SK-N-SH treated with all-trans-retinoic acid at 6 μM for 48 hours (cell line): ENCODE data around the gene TOM1L2.

Source experiments
- ATAC-seq: fragments of 200-7000 bp; cut with Tn5 transposase; 3 replicates; pipeline ENCODE4 v1.9.1; 2020; ENCODE audit warnings: mild to moderate bottlenecking, moderate library complexity
- ARNTL ChIP-seq: fragments of 450-650 bp; formaldehyde crosslinking; IDR thresholded peaks from 2 replicates; pipeline ENCODE4 v1.5.0; 2020; ENCODE audit warnings: low read depth, mild to moderate bottlenecking, moderate library complexity, borderline replicate concordance
- CREB5 ChIP-seq: fragments of 250-450 bp; sonication (Bioruptor Pico); IDR thresholded peaks from 2 replicates; pipeline ENCODE4 v1.5.1; 2020; ENCODE audit warnings: low read depth, mild to moderate bottlenecking, moderate library complexity
- CSDC2 ChIP-seq: fragments of 250-450 bp; sonication (Bioruptor Pico); IDR thresholded peaks from 2 replicates; pipeline ENCODE4 v1.5.0; 2020; ENCODE audit warnings: mild to moderate bottlenecking, moderate library complexity
- CSRNP3 ChIP-seq: fragments of 250-450 bp; sonication (Bioruptor Pico); IDR thresholded peaks from 2 replicates; pipeline ENCODE4 v1.5.1; 2021; ENCODE audit warnings: mild to moderate bottlenecking, moderate library complexity
- ESRRG ChIP-seq: fragments of 250-450 bp; sonication (Bioruptor Pico); IDR thresholded peaks from 2 replicates; pipeline ENCODE4 v1.6.1; 2021; ENCODE audit warnings: mild to moderate bottlenecking
- GLIS3 ChIP-seq: fragments of 250-450 bp; sonication (Bioruptor Pico); IDR thresholded peaks from 2 replicates; pipeline ENCODE4 v1.5.0; 2020; ENCODE audit warnings: mild to moderate bottlenecking, moderate library complexity
- ISL1 ChIP-seq: fragments of 250-450 bp; sonication (Bioruptor Pico); IDR thresholded peaks from 2 replicates; pipeline ENCODE4 v2.1.2; 2022; ENCODE audit warnings: mild to moderate bottlenecking, moderate library complexity
- OSR1 ChIP-seq: fragments of 250-450 bp; sonication (Bioruptor Pico); IDR thresholded peaks from 2 replicates; pipeline ENCODE4 v1.8.0; 2022; ENCODE audit warnings: moderate library complexity, mild to moderate bottlenecking, inconsistent platforms
- PATZ1 ChIP-seq: fragments of 250-450 bp; sonication (Bioruptor Pico); IDR thresholded peaks from 2 replicates; pipeline ENCODE4 v1.8.0; 2020; ENCODE audit warnings: mild to moderate bottlenecking, moderate library complexity, borderline replicate concordance
- POU6F1 ChIP-seq: fragments of 250-450 bp; sonication (Bioruptor Pico); IDR thresholded peaks from 2 replicates; pipeline ENCODE4 v1.8.0; 2021; ENCODE audit warnings: low read depth, mild to moderate bottlenecking, moderate library complexity, borderline replicate concordance
- PPARA ChIP-seq: fragments of 250-450 bp; sonication (Bioruptor Pico); IDR thresholded peaks from 2 replicates; pipeline ENCODE4 v1.5.0; 2020; ENCODE audit warnings: mild to moderate bottlenecking, borderline replicate concordance
- RARB ChIP-seq: fragments of 250-450 bp; sonication (Bioruptor Pico); IDR thresholded peaks from 2 replicates; pipeline ENCODE4 v1.8.0; 2021; ENCODE audit warnings: mild to moderate bottlenecking, moderate library complexity
- TCF4 ChIP-seq: fragments of 250-450 bp; sonication (Bioruptor Pico); IDR thresholded peaks from 2 replicates; pipeline ENCODE4 v1.8.0; 2021; ENCODE audit warnings: mild to moderate bottlenecking, moderate library complexity, borderline replicate concordance
- TOX ChIP-seq: fragments of 250-450 bp; sonication (Bioruptor Pico); IDR thresholded peaks from 2 replicates; pipeline ENCODE4 v1.8.0; 2021; ENCODE audit warnings: mild to moderate bottlenecking, moderate library complexity, borderline replicate concordance
- TSHZ2 ChIP-seq: fragments of 250-450 bp; sonication (Bioruptor Pico); IDR thresholded peaks from 2 replicates; pipeline ENCODE4 v1.5.0; 2020; ENCODE audit warnings: mild to moderate bottlenecking, moderate library complexity
- ZC3H10 ChIP-seq: fragments of 250-450 bp; sonication (Bioruptor Pico); IDR thresholded peaks from 2 replicates; pipeline ENCODE4 v1.5.1; 2021; ENCODE audit warnings: mild to moderate bottlenecking, moderate library complexity
- ZFP30 ChIP-seq: fragments of 450-650 bp; formaldehyde crosslinking; IDR thresholded peaks from 2 replicates; pipeline ENCODE4 v1.5.0; 2022; ENCODE audit warnings: mild to moderate bottlenecking, moderate library complexity
- ZNF565 ChIP-seq: fragments of 450-650 bp; formaldehyde crosslinking; conservative IDR thresholded peaks from 2 replicates; pipeline ENCODE4 v1.5.0; 2020; ENCODE audit warnings: low read depth, mild to moderate bottlenecking, moderate library complexity
- ZNF70 ChIP-seq: fragments of 450-650 bp; formaldehyde crosslinking; IDR thresholded peaks from 2 replicates; pipeline ENCODE4 v1.5.0; 2020; ENCODE audit warnings: mild to moderate bottlenecking, moderate library complexity
- ZNF8 ChIP-seq: fragments of 450-650 bp; formaldehyde crosslinking; IDR thresholded peaks from 2 replicates; pipeline ENCODE4 v1.5.0; 2020; ENCODE audit warnings: mild to moderate bottlenecking, moderate library complexity

The TOM1L2 gene

GRCh38 chr17:17897442-17897841 lies 74.8 kb downstream of the TOM1L2 start:
- no peak for ATAC-seq
- TF ChIP-seq TCF4 = no peak
- TF ChIP-seq, all 23 proteins: peak for 0

GRCh38 chr17:17896746-17897145 lies 75.5 kb downstream of the TOM1L2 start:
- no peak for ATAC-seq
- TF ChIP-seq CSRNP3 (CRISPR knock-in tag) = no peak
- no peak for TF ChIP-seq ZNF70 (CRISPR knock-in tag)
- no peak for TF ChIP-seq ARNTL
- no peak for TF ChIP-seq ZNF8 (CRISPR knock-in tag)
- no peak for TF ChIP-seq ZC3H10
- TF ChIP-seq CSDC2 (CRISPR knock-in tag) = no peak
- no peak for TF ChIP-seq ZNF565

GRCh38 chr17:17893801-17894644 lies 78.2 kb downstream of the TOM1L2 start:
- TF ChIP-seq GLIS3 (CRISPR knock-in tag) (no peak), OSR1 (CRISPR knock-in tag) (no peak), PATZ1 (CRISPR knock-in tag) (no peak), ZNF565 (no peak), CREB5 (no peak), ARNTL (no peak), TOX (no peak), CSDC2 (CRISPR knock-in tag) (no peak), TCF4 (no peak), TSHZ2 (CRISPR knock-in tag) (no peak), CSRNP3 (CRISPR knock-in tag) (no peak), ESRRG (CRISPR knock-in tag) (no peak)
- TF ChIP-seq, all 23 proteins: peak for 0
- ATAC-seq = no peak

- no peak for ATAC-seq
- TF ChIP-seq ISL1 (CRISPR knock-in tag) (no peak), PPARA (CRISPR knock-in tag) (no peak), TOX (no peak), POU6F1 (CRISPR knock-in tag) (no peak), ZNF70 (CRISPR knock-in tag) (no peak), PATZ1 (CRISPR knock-in tag) (no peak), RARB (CRISPR knock-in tag) (no peak), ZNF565 (no peak), ZC3H10 (no peak), ZFP30 (CRISPR knock-in tag) (no peak)
These were observed 79.5 kb downstream of the TOM1L2 start for GRCh38 chr17:17892731-17893130.
